ENCODE data around the gene RBMS3.

- TF ChIP-seq EZH2 (IDR thresholded peaks at IDR 0.05; ENCODE audit: borderline replicate concordance, low read depth, low read length, poor library complexity, severe bottlenecking), result no peak
- no peak for TF ChIP-seq CTCF (conservative IDR thresholded peaks at IDR 0.05; ENCODE audit: low read depth, low read length)
These were observed 51.3 kb downstream of the RBMS3 start for GRCh38 chr3:29332195-29332637.

Measured in A673 (cell line).